Breast epithelium (tissue), 4 donors: Measurements from ENCODE around the gene NHERF2. TPM values are rescaled to one million over a fixed set of nuclear protein-coding genes. Genes with fewer than 3 reads are reported as not detected.

Source experiments
- DNase-seq, 2 donors: peaks; one replicate each; pipeline ENCODE4 v3.0.0-alpha.2; 2019; ENCODE audit warnings: low spot score in 2 of 2
- H3K27ac ChIP-seq, 2 donors: fragments of 200-600 bp; sonication (generic) in 1 of 2; one replicate each; pipeline ENCODE4 v1.5.1; 2016 to 2019; ENCODE audit warnings: mild to moderate bottlenecking in 1 of 2
- H3K27me3 ChIP-seq, 2 donors: fragments of 200-600 bp; sonication (generic) in 1 of 2; one replicate each; pipeline versions ENCODE4 v1.5.1 to v1.6.0; 2017 to 2019; ENCODE audit warnings: control low read depth in 1 of 2, mild to moderate bottlenecking in 1 of 2
- H3K36me3 ChIP-seq: fragments of 200-600 bp; one replicate; pipeline ENCODE4 v1.5.1; 2019
- H3K4me1 ChIP-seq, 2 donors: fragments of 200-600 bp; sonication (generic); one replicate each; pipeline ENCODE4 v1.5.1; 2016 to 2019; ENCODE audit warnings: control low read depth in 1 of 2
- H3K4me3 ChIP-seq, 3 donors: fragments of 200-600 bp; sonication (generic); 1 replicate in 2 of 3; 2 replicates in 1 of 3; pipeline ENCODE4 v1.5.1; 2016 to 2019; ENCODE audit warnings: mild to moderate bottlenecking in 3 of 3, moderate library complexity in 2 of 3
- H3K9me3 ChIP-seq, 2 donors: fragments of 200-600 bp; sonication (generic) in 1 of 2; one replicate each; pipeline ENCODE4 v1.5.1; 2016 to 2019; ENCODE audit warnings: control low read depth in 1 of 2
- CTCF ChIP-seq, 3 donors: fragments of 450-650 bp; IDR thresholded peaks; one replicate each; pipeline ENCODE4 v1.5.1; 2016 to 2017; ENCODE audit warnings: antibody characterized with exemption in 3 of 3, mild to moderate bottlenecking in 3 of 3, moderate library complexity in 3 of 3
- POLR2A ChIP-seq: fragments of 450-650 bp; IDR thresholded peaks from one replicate; pipeline ENCODE4 v1.6.1; 2016; ENCODE audit warnings: antibody characterized with exemption, mild to moderate bottlenecking, moderate library complexity
- POLR2AphosphoS5 ChIP-seq, 3 donors: sonication (generic); formaldehyde crosslinking; IDR thresholded peaks; one replicate each; pipeline ENCODE4 v1.6.1; 2017; ENCODE audit warnings: antibody characterized with exemption in 3 of 3
- intact Hi-C: fragments of 100-400 bp; cut with DNase I; formaldehyde crosslinking; loops from one replicate; pipeline ENCODE4 v1.15.1; 2023; ENCODE audit warnings: low total_unique reads
- total RNA-seq, 3 donors: library from RNA; depleted of rRNA; stranded (reverse); fragments of >200 nt; gene quantifications; one replicate each; pipeline ENCODE4 v1.1.0, GENCODE V29; 2016

NHERF2 gene
- total RNA-seq, 3 donors from 2014 or later = 31.5 to 58.3 (median 38.9) TPM

GRCh38 chr16:2070576-2071453 lies 44.1 kb downstream of the NHERF2 start:
- intact Hi-C loops = no loop called here
- Histone ChIP-seq H3K36me3 (no peaks in the 10 kb centered on the region), H3K4me1 (no peaks in the 10 kb centered on the region), H3K4me3 (no peak overlapping the region), H3K9me3 (no peaks in the 10 kb centered on the region), H3K27ac (no peak overlapping the region), H3K27me3 (no peaks in the 10 kb centered on the region)
- DNase-seq = no peak
- no peak for TF ChIP-seq POLR2AphosphoS5 (IDR thresholded peaks at IDR 0.05)
- no peak for TF ChIP-seq POLR2A
- no peak for TF ChIP-seq CTCF (IDR thresholded peaks at IDR 0.05)

GRCh38 chr16:2071454-2072202 lies 44.9 kb downstream of the NHERF2 start:
- no peak for DNase-seq
- intact Hi-C loops = no loop called here
- no peak for TF ChIP-seq CTCF (IDR thresholded peaks at IDR 0.05)
- TF ChIP-seq POLR2A = no peak
- TF ChIP-seq POLR2AphosphoS5 (IDR thresholded peaks at IDR 0.05) = no peak
- no peaks in the 10 kb centered on the region for H3K9me3 ChIP-seq
- H3K4me3 ChIP-seq = no peak overlapping the region
- H3K27ac ChIP-seq = no peak overlapping the region
- H3K4me1 ChIP-seq = no peaks in the 10 kb centered on the region
- H3K27me3 ChIP-seq = no peaks in the 10 kb centered on the region
- H3K36me3 ChIP-seq = no peaks in the 10 kb centered on the region

GRCh38 chr16:2072926-2073325 lies 46.2 kb downstream of the NHERF2 start:
- no peaks in the 10 kb centered on the region for H3K36me3 ChIP-seq
- no peak for DNase-seq
- no peak for TF ChIP-seq POLR2A
- no peak for TF ChIP-seq CTCF (IDR thresholded peaks at IDR 0.05)
- TF ChIP-seq POLR2AphosphoS5 (IDR thresholded peaks at IDR 0.05) = no peak
- intact Hi-C loops = no loop called here
- no peaks in the 10 kb centered on the region for H3K4me1 ChIP-seq
- H3K27me3 ChIP-seq = no peaks in the 10 kb centered on the region
- H3K9me3 ChIP-seq = no peaks in the 10 kb centered on the region
- no peak overlapping the region for H3K4me3 ChIP-seq
- H3K27ac ChIP-seq = no peak overlapping the region

- no peaks in the 10 kb centered on the region for H3K9me3 ChIP-seq
- TF ChIP-seq POLR2A (no peak), CTCF (IDR thresholded peaks at IDR 0.05) (no peak), POLR2AphosphoS5 (IDR thresholded peaks at IDR 0.05) (no peak)
- no peaks in the 10 kb centered on the region for H3K36me3 ChIP-seq
- H3K4me3 ChIP-seq = no peak overlapping the region
- intact Hi-C loops = no loop called here
- no peak overlapping the region for H3K27ac ChIP-seq
- H3K27me3 ChIP-seq = no peaks in the 10 kb centered on the region
- DNase-seq = no peak
- H3K4me1 ChIP-seq = no peaks in the 10 kb centered on the region
Observed at GRCh38 chr16:2074071-2074470, 47.4 kb downstream of the NHERF2 start.

- no peaks in the 10 kb centered on the region for H3K4me1 ChIP-seq
- no peaks in the 10 kb centered on the region for H3K36me3 ChIP-seq
- intact Hi-C loops = loop anchor here (5.0 kb wide), 1 partner anchor 377 kb away; no protein-coding TSS in a partner anchor
- H3K27ac ChIP-seq = no peak overlapping the region
- no peak overlapping the region for H3K4me3 ChIP-seq
- H3K9me3 ChIP-seq = no peaks in the 10 kb centered on the region
- DNase-seq = no peak
- H3K27me3 ChIP-seq = no peaks in the 10 kb centered on the region
- no peak for TF ChIP-seq POLR2AphosphoS5 (IDR thresholded peaks at IDR 0.05)
- no peak for TF ChIP-seq CTCF (IDR thresholded peaks at IDR 0.05)
- TF ChIP-seq POLR2A = no peak
Observed at GRCh38 chr16:2075631-2076030, 48.9 kb downstream of the NHERF2 start.
